HL-60 (cell line): Measurements from ENCODE around the gene ABCC11.
A peak's percentile ranks its signal among the peaks of the same experiment; 100 is the strongest.

Source experiments
- DNase-seq, 2 experiments: peaks; one replicate each; pipeline ENCODE4 v3.0.0-alpha.2; 2010 to 2020; ENCODE audit warnings: low read depth in 1 of 2, low spot score in 1 of 2
- H3K27ac ChIP-seq: fragments of 250-450 bp; sonication (Bioruptor Pico); replicated peaks from 2 replicates; pipeline ENCODE4 v1.5.1; 2020; ENCODE audit warnings: mild to moderate bottlenecking, moderate library complexity
- H3K27me3 ChIP-seq: fragments of 250-450 bp; sonication (Bioruptor Pico); 2 replicates; pipeline ENCODE4 v1.5.1; 2021; ENCODE audit warnings: mild to moderate bottlenecking, moderate library complexity; ENCODE audit not compliant: insufficient read depth, poor library complexity, severe bottlenecking
- H3K4me3 ChIP-seq: replicated peaks from 2 replicates; pipeline ENCODE4 v1.5.1; 2011; ENCODE audit warnings: mild to moderate bottlenecking, control low read depth, low read length; ENCODE audit not compliant: insufficient read depth
- CTCF ChIP-seq: IDR thresholded peaks from one replicate; pipeline ENCODE4 v1.5.1; 2011; ENCODE audit warnings: low read length, control low read depth, inconsistent platforms; ENCODE audit not compliant: insufficient read depth
- GABPA ChIP-seq: IDR thresholded peaks from 2 replicates; pipeline ENCODE4 v1.6.1; 2012; ENCODE audit warnings: low read depth
- POLR2AphosphoS5 ChIP-seq: IDR thresholded peaks from 2 replicates; pipeline ENCODE4 v1.6.1; 2012; ENCODE audit warnings: low read depth
- REST ChIP-seq: IDR thresholded peaks from 2 replicates; pipeline ENCODE4 v1.6.1; 2012; ENCODE audit warnings: low read depth; ENCODE audit not compliant: insufficient replicate concordance
- SPI1 ChIP-seq: IDR thresholded peaks from 2 replicates; pipeline ENCODE4 v1.6.1; 2012; ENCODE audit warnings: low read depth, mild to moderate bottlenecking, borderline replicate concordance

The ABCC11 gene

GRCh38 chr16:48201515-48202201 lies 45.7 kb downstream of the ABCC11 start:
- H3K4me3 ChIP-seq = no peak overlapping the region
- TF ChIP-seq CTCF = no peak
- peak; percentile 82 for TF ChIP-seq SPI1
- no peaks in the 10 kb centered on the region for H3K27me3 ChIP-seq
- DNase-seq = peak in 1 of 2 experiments; percentile 66
- H3K27ac ChIP-seq = 0 out of 2 replicates have a peak overlapping the region, but pooled peaks have one; percentile 9

GRCh38 chr16:48197294-48197693 lies 50.0 kb downstream of the ABCC11 start:
- Histone ChIP-seq H3K27ac (no peak overlapping the region), H3K4me3 (no peak overlapping the region), H3K27me3 (no peaks in the 10 kb centered on the region)
- DNase-seq = no peak
- TF ChIP-seq REST = no peak
- TF ChIP-seq SPI1 = no peak
- no peak for TF ChIP-seq POLR2AphosphoS5
- TF ChIP-seq GABPA = no peak
- no peak for TF ChIP-seq CTCF

- Histone ChIP-seq H3K27me3 (no peaks in the 10 kb centered on the region), H3K4me3 (no peak overlapping the region), H3K27ac (no peak overlapping the region)
- DNase-seq = peak in 1 of 2 experiments; percentile 8
- no peak for TF ChIP-seq REST
- no peak for TF ChIP-seq GABPA
- TF ChIP-seq CTCF = no peak
Observed at GRCh38 chr16:48194828-48195556, 52.3 kb downstream of the ABCC11 start.
